ENCODE measurements around the gene CYSLTR2. TPM values are rescaled to one million over a fixed set of nuclear protein-coding genes. Genes with fewer than 3 reads are reported as not detected.
"Not testable (repeated sequence)": the region's sequence is repeated elsewhere in the genome, so short reads cannot be mapped to it uniquely, and the experiment has no call there.

The CYSLTR2 gene
- total RNA-seq, 2 experiments from 2014 or later = 2.1 to 2.4 TPM

- peaks cover 18% of the 10 kb centered on the region for H3K4me1 Mint-ChIP-seq (ENCODE audit: low read depth)
- H3K9me3 Mint-ChIP-seq = peaks cover 21% of the 10 kb centered on the region
- H3K4me3 Mint-ChIP-seq = no peak overlapping the region
- no peak for DNase-seq
- POLR2A ChIA-PET = no interaction called here
- CTCF ChIA-PET = no interaction called here
- peaks cover 18% of the 10 kb centered on the region for H3K36me3 Mint-ChIP-seq
- no peak overlapping the region for H3K27ac Mint-ChIP-seq
- intact Hi-C loops (cut with micrococcal nuclease) = no loop called here
- no peaks in the 10 kb centered on the region for H3K27me3 Mint-ChIP-seq
Measured at GRCh38 chr13:48675247-48675646, 21.5 kb downstream of the CYSLTR2 start.

DNA sequence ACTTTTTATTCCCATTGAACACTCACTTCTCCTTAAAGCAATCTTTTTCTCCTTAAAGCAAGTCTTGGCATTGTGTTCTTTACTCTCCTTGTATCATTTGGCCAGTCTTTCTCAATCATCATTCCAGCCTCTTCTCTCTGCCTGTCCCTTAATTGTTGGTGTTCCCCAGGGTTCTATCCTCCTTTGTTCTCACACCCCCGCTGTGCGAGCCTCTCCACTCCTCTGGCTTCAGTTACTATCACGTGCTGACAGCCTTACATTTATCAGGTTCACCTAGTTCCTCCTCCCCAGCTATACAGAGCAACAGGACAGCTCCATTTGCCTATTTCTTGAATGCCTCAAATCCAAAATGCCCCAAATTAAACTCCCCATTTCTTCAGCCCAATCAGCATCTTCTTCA, 24.6 kb downstream of the CYSLTR2 start:
- no peak for DNase-seq
- Mint-ChIP-seq H3K27ac (no peak overlapping the region), H3K4me1 (ENCODE audit: low read depth) (peaks cover 18% of the 10 kb centered on the region), H3K9me3 (no peaks in the 10 kb centered on the region), H3K27me3 (no peaks in the 10 kb centered on the region), H3K36me3 (no peaks in the 10 kb centered on the region), H3K4me3 (no peak overlapping the region)
- POLR2A ChIA-PET = no interaction called here
- intact Hi-C loops (cut with micrococcal nuclease) = no loop called here
- CTCF ChIA-PET = no interaction called here

GRCh38 chr13:48679941-48680680, 26.4 kb downstream of the CYSLTR2 start:
- no peak overlapping the region for H3K4me3 Mint-ChIP-seq
- no peak for DNase-seq
- CTCF ChIA-PET = interaction anchor here (0.9 kb wide), 1 partner anchor 10 kb away, joined by 3 read pairs; no protein-coding TSS in a partner anchor
- intact Hi-C loops (cut with micrococcal nuclease) = no loop called here
- peaks cover 18% of the 10 kb centered on the region for H3K4me1 Mint-ChIP-seq (ENCODE audit: low read depth)
- H3K27ac Mint-ChIP-seq = no peak overlapping the region
- H3K9me3 Mint-ChIP-seq = no peaks in the 10 kb centered on the region
- H3K27me3 Mint-ChIP-seq = no peaks in the 10 kb centered on the region
- H3K36me3 Mint-ChIP-seq = peaks cover 4% of the 10 kb centered on the region
- POLR2A ChIA-PET = no interaction called here

GRCh38 chr13:48680756-48681392, 27.1 kb downstream of the CYSLTR2 start:
- Mint-ChIP-seq H3K27ac (no peak overlapping the region), H3K4me1 (ENCODE audit: low read depth) (peaks cover 18% of the 10 kb centered on the region)
- POLR2A ChIA-PET = no interaction called here

GRCh38 chr13:48681905-48682304, 28.2 kb downstream of the CYSLTR2 start:
- ChIA-PET CTCF (interaction anchor here (0.6 to 1.3 kb wide), 2 partner anchors 87 to 247 kb away, joined by 3 to 4 read pairs; no protein-coding TSS in a partner anchor), POLR2A (no interaction called here)
- Mint-ChIP-seq H3K27ac (no peak overlapping the region), H3K4me3 (no peak overlapping the region), H3K27me3 (no peaks in the 10 kb centered on the region), H3K9me3 (no peaks in the 10 kb centered on the region), H3K36me3 (peaks cover 4% of the 10 kb centered on the region), H3K4me1 (ENCODE audit: low read depth) (peaks cover 9% of the 10 kb centered on the region)
- intact Hi-C loops (cut with micrococcal nuclease) = no loop called here
- DNase-seq = no peak

More at GRCh38 chr13:48680756-48681392, 27.1 kb downstream of the CYSLTR2 start:
- H3K27me3 Mint-ChIP-seq = no peaks in the 10 kb centered on the region
- no peak overlapping the region for H3K4me3 Mint-ChIP-seq
- DNase-seq = no peak
- intact Hi-C loops (cut with micrococcal nuclease) = no loop called here
- CTCF ChIA-PET = interaction anchor here (0.9 kb wide), 1 partner anchor 9 kb away, joined by 3 read pairs; no protein-coding TSS in a partner anchor
- H3K9me3 Mint-ChIP-seq = no peaks in the 10 kb centered on the region
- H3K36me3 Mint-ChIP-seq = peaks cover 4% of the 10 kb centered on the region

DNA sequence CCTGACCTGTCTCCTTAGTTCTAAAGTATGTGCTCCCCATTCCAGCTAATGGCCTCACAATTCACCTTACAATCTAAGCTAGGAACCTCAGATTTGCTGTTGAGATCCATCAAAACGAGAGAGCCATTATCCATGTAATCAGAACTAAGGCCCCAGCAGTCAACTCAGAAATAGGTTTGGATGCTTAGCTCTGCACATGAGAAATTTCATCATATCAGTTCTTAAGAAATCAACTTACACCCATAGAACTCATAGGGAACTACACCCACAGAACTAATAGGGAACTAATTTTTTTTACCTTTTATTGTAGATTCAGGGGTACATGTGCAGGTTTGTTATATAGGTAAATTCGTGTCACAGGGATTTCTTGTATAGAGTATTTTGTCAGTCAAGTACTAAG, 28.7 kb downstream of the CYSLTR2 start:
- ChIA-PET POLR2A (no interaction called here), CTCF (interaction anchor here (0.6 to 1.3 kb wide), 4 partner anchors 49 to 248 kb away, joined by 3 to 4 read pairs (median 4); no protein-coding TSS in a partner anchor)
- intact Hi-C loops (cut with micrococcal nuclease) = no loop called here
- no peak for DNase-seq
- Mint-ChIP-seq H3K27me3 (no peaks in the 10 kb centered on the region), H3K4me1 (ENCODE audit: low read depth) (peaks cover 4% of the 10 kb centered on the region), H3K9me3 (no peaks in the 10 kb centered on the region), H3K4me3 (no peak overlapping the region), H3K36me3 (peaks cover 4% of the 10 kb centered on the region), H3K27ac (no peak overlapping the region)

GRCh38 chr13:48686636-48687210, 33.0 kb downstream of the CYSLTR2 start:
- Mint-ChIP-seq H3K36me3 (peaks cover 11% of the 10 kb centered on the region), H3K27ac (no peak overlapping the region), H3K4me1 (ENCODE audit: low read depth) (no peaks in the 10 kb centered on the region), H3K27me3 (no peaks in the 10 kb centered on the region), H3K4me3 (no peak overlapping the region), H3K9me3 (peaks cover 19% of the 10 kb centered on the region)
- intact Hi-C loops (cut with micrococcal nuclease) = no loop called here
- CTCF ChIA-PET = no interaction called here
- POLR2A ChIA-PET = no interaction called here
- DNase-seq = no peak

DNA sequence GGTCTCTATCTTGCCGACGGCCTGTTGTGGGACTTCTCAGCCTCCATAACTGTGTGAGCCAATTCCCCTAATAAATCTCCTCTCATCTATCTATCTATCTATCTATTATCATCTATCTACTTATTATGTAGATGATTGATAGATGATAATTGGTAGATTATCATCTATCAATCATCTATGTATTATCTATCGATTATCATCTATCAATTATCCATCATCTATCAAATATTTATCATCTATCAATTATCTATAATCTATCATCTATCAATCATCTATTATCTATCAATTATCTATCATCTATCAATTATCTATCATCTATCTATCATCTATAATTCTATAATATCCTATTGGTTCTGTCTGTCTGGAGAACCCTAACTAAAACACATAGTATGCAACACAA, 33.5 kb downstream of the CYSLTR2 start:
- DNase-seq = no peak
- H3K27me3 Mint-ChIP-seq = no peaks in the 10 kb centered on the region
- H3K9me3 Mint-ChIP-seq = peaks cover 19% of the 10 kb centered on the region
- POLR2A ChIA-PET = no interaction called here
- intact Hi-C loops (cut with micrococcal nuclease) = no loop called here
- H3K36me3 Mint-ChIP-seq = peaks cover 11% of the 10 kb centered on the region
- H3K4me3 Mint-ChIP-seq = no peak overlapping the region
- CTCF ChIA-PET = no interaction called here
- no peak overlapping the region for H3K27ac Mint-ChIP-seq
- H3K4me1 Mint-ChIP-seq (ENCODE audit: low read depth) = no peaks in the 10 kb centered on the region

DNA sequence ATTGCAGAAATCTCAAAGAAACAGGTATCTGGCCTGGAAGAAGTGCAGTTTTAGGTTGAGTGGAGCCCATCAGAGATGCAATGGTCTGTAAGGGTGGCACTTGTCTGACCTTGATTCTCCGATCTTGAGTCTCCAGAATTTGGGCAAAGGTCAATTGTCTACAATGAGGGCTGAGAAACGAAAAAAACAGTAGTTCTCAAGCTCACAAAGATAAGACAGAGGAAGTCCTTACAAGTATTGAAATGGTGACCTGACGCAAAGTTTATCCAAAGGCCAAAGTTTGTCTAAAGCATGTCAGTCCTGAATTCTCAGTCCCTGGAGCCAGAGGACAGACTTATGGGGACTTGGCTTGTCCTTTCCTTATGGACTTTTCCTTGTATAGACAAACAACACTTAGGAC, 40.3 kb downstream of the CYSLTR2 start:
- DNase-seq = no peak
- intact Hi-C loops (cut with micrococcal nuclease) = no loop called here
- H3K36me3 Mint-ChIP-seq = peaks cover 14% of the 10 kb centered on the region
- POLR2A ChIA-PET = no interaction called here
- H3K27ac Mint-ChIP-seq = no peak overlapping the region
- no peaks in the 10 kb centered on the region for H3K27me3 Mint-ChIP-seq
- no peaks in the 10 kb centered on the region for H3K4me1 Mint-ChIP-seq (ENCODE audit: low read depth)
- H3K9me3 Mint-ChIP-seq = peaks cover 12% of the 10 kb centered on the region
- H3K4me3 Mint-ChIP-seq = no peak overlapping the region
- CTCF ChIA-PET = no interaction called here

- Mint-ChIP-seq H3K4me3 (no peak overlapping the region), H3K9me3 (no peaks in the 10 kb centered on the region), H3K4me1 (ENCODE audit: low read depth) (no peaks in the 10 kb centered on the region), H3K36me3 (peaks cover 15% of the 10 kb centered on the region), H3K27me3 (no peaks in the 10 kb centered on the region), H3K27ac (no peak overlapping the region)
- POLR2A ChIA-PET = no interaction called here
- no peak for DNase-seq
- intact Hi-C loops (cut with micrococcal nuclease) = no loop called here
- CTCF ChIA-PET = no interaction called here
Measured at GRCh38 chr13:48695776-48696175, 42.0 kb downstream of the CYSLTR2 start.

- H3K36me3 Mint-ChIP-seq = peaks cover 19% of the 10 kb centered on the region
- intact Hi-C loops (cut with micrococcal nuclease); H3K27me3 Mint-ChIP-seq; DNase-seq; H3K9me3 Mint-ChIP-seq; CTCF ChIA-PET; H3K27ac Mint-ChIP-seq; H3K4me3 Mint-ChIP-seq; POLR2A ChIA-PET; H3K4me1 Mint-ChIP-seq (ENCODE audit: low read depth): not testable (repeated sequence)
Measured at GRCh38 chr13:48696676-48697075, 42.9 kb downstream of the CYSLTR2 start.

DNA sequence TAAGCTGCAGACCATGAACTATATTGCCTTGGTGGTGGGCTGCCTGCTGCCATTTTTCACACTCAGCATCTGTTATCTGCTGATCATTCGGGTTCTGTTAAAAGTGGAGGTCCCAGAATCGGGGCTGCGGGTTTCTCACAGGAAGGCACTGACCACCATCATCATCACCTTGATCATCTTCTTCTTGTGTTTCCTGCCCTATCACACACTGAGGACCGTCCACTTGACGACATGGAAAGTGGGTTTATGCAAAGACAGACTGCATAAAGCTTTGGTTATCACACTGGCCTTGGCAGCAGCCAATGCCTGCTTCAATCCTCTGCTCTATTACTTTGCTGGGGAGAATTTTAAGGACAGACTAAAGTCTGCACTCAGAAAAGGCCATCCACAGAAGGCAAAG, 53.7 kb downstream of the CYSLTR2 start:
- no peak for DNase-seq
- peaks cover 32% of the 10 kb centered on the region for H3K36me3 Mint-ChIP-seq

More for the DNA sequence above, 53.7 kb downstream of the CYSLTR2 start:
- POLR2A ChIA-PET = no interaction called here
- H3K4me1 Mint-ChIP-seq (ENCODE audit: low read depth) = peaks cover 16% of the 10 kb centered on the region
- H3K9me3 Mint-ChIP-seq = peaks cover 8% of the 10 kb centered on the region
- H3K27me3 Mint-ChIP-seq = no peaks in the 10 kb centered on the region
- no peak overlapping the region for H3K4me3 Mint-ChIP-seq
- H3K27ac Mint-ChIP-seq = no peak overlapping the region
- CTCF ChIA-PET = interaction anchor here (3.0 kb wide), 1 partner anchor 24 kb away, joined by 11 read pairs; no protein-coding TSS in a partner anchor
- intact Hi-C loops (cut with micrococcal nuclease) = no loop called here
